Mesodermal cell (in vitro differentiated cells): ENCODE data around the gene ARNT2.

Source experiments
- H3K27ac ChIP-seq: 2 replicates; pipeline ENCODE4 v1.7.0; 2013; ENCODE audit warnings: mild to moderate bottlenecking, low read depth, low read length, moderate library complexity; ENCODE audit not compliant: severe bottlenecking
- H3K36me3 ChIP-seq: 2 replicates; pipeline ENCODE4 v1.7.1; 2013; ENCODE audit warnings: mild to moderate bottlenecking, low read length, moderate library complexity; ENCODE audit not compliant: control insufficient read depth, insufficient read depth
- H3K4me1 ChIP-seq: one replicate; pipeline ENCODE4 v1.7.1; 2013; ENCODE audit warnings: mild to moderate bottlenecking, low read length; ENCODE audit not compliant: insufficient read depth, control insufficient read depth, poor library complexity, severe bottlenecking
- H3K4me3 ChIP-seq: 2 replicates; pipeline ENCODE4 v1.7.0; 2013; ENCODE audit warnings: low read length, control low read depth, mild to moderate bottlenecking; ENCODE audit not compliant: insufficient read depth, poor library complexity, severe bottlenecking; ENCODE audit errors: extremely low read depth
- H3K9me3 ChIP-seq: 2 replicates; pipeline ENCODE4 v1.7.1; 2013; ENCODE audit warnings: mild to moderate bottlenecking, low read length, moderate library complexity; ENCODE audit not compliant: control insufficient read depth
- WGBS, 2 experiments: methylation state at CpG; one replicate each; pipeline ENCODE4 v1.1.5; 2013; ENCODE audit warnings: missing lambda C conversion rate in 2 of 2; ENCODE audit not compliant: insufficient coverage in 2 of 2; 5-methylcytosine and 5-hydroxymethylcytosine counted together

Gene ARNT2

DNA sequence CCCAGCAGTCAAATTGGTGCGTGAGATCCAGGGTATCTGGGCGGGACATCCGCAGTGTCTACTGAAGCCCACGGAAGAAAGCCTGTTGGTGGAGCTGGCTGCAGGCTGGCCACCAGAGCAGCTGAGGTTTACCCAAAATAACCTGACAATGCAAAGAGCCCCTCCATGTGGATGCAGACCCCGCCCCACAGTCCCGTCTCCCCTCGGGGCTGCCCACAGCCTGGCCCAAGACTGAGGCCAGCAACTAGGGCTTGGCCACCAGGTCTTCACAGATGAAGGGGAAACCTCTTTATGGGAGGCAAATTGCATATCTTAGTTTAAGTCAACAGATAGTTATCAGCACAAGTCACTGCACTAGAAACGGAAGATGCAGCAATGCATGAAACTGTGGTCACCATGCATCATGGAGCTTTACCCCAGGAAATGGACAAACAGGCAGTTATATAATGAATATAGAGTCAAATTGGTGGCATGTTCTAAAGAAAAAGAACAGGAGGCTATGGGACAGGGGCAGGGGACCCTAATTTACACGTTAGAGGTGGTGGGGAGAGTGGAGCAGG lies 86.3 kb downstream of the ARNT2 start:
- Histone ChIP-seq H3K27ac (no peak overlapping the region), H3K4me3 (no peak overlapping the region), H3K9me3 (no peaks in the 10 kb centered on the region), H3K4me1 (peaks cover 37% of the 10 kb centered on the region), H3K36me3 (no peaks in the 10 kb centered on the region)
- whole genome bisulfite sequencing, 2 experiments, result 88% methylated on average over 9 of the region's 9 CpGs

DNA sequence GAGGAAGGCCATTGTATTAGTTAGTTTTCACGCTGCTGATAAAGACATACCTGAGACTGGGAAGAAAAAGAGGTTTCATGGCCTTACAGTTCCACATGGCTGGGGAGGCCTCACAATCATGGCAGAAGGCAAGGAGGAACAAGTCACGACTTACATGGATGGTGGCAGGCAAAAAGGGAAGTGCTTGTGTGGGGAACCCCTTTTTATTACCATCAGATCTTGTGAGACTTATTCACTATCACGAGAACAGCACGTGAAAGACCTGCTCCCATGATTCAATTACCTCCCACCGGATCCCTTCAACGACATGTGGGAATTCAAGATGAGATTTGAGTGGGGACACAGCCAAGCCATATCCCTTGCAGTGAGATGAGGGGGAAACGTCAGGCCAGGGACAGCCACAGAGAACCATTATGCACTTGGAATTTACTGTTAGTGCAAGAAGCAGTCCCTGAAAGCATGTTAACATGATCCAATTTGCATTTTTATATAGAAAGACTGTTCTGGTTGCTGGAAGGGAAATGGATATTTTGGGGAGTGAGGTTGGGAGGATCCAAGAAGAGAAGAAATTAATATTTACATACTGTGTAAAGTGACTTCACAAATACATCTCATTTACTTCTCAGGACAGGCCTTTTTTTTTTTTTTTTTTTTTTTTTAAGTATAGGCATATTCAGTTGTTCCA lies 87.1 kb downstream of the ARNT2 start:
- Histone ChIP-seq H3K4me3 (no peak overlapping the region), H3K27ac (no peak overlapping the region), H3K9me3 (no peaks in the 10 kb centered on the region), H3K4me1 (peaks cover 37% of the 10 kb centered on the region), H3K36me3 (no peaks in the 10 kb centered on the region)
- 88 to 98% methylated on average over 5 to 7 of the region's 7 CpGs for WGBS, 2 experiments

DNA sequence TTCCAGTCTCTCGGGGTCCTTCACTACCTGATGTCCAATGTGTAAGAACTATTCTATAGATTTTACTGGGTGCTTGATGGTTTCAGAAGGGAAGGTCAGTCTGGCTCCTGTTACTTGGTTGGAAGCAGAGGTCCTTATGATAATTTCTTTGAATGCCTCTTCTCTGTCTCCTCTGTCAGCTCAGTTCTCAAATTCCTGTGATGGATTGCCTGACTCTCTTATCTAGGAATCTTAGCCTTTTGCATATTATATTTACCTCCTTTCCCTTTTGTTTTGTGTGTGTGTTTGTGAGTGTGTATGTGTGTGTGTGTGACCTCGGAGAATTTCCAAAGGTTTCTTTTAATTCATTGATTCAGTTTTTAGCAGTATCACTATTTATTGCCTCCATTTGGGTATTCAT lies 88.2 kb downstream of the ARNT2 start:
- no peak overlapping the region for H3K4me3 ChIP-seq
- peaks cover 37% of the 10 kb centered on the region for H3K4me1 ChIP-seq
- no CpG with 5 or more reads among the region's 2 CpGs for WGBS, 2 experiments
- H3K36me3 ChIP-seq, result no peaks in the 10 kb centered on the region
- no peaks in the 10 kb centered on the region for H3K9me3 ChIP-seq
- no peak overlapping the region for H3K27ac ChIP-seq

DNA sequence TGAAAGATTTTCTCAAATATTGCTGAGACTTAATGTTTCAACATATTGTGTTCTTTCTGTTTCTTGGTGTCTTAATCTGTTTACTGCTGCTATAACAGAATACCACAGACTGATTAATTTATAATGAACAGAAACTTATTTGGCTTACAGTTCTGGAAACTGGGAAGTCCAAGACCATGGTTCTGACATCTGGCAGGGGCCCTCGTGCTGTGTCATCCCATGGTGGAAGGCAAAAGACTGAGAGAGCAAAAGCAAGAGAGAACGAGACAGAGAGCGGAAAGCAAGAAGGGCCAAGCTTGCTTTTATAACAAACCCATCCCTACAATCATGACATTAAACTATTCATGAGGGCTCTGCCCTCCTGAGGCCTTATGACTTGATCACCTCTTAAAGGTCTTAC lies 88.7 kb downstream of the ARNT2 start:
- no peaks in the 10 kb centered on the region for H3K36me3 ChIP-seq
- H3K4me1 ChIP-seq, result peaks cover 37% of the 10 kb centered on the region
- H3K4me3 ChIP-seq, result no peak overlapping the region
- H3K27ac ChIP-seq, result no peak overlapping the region
- H3K9me3 ChIP-seq, result no peaks in the 10 kb centered on the region
- 83 to 93% methylated on average over 1 to 2 of the region's 3 CpGs for WGBS, 2 experiments

DNA sequence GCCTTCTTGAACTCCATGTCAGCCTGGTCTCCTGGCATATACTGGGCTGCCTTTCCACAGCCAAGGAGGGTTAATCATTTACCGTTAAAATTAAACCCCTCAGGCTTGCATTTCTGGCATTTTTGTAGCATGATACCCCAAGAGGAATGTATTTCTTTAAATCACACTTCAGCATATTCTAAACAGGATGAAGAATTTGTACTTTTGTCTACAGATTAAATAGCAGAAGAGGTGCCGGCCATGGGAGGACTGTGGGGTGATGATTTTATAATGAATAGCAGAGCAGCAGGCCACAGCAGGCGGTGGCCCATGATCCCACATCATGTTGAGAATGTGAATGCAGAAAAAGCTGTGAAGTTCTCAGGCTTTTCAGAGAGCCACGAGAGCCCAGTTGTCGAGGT lies 90.2 kb downstream of the ARNT2 start:
- Histone ChIP-seq H3K9me3 (no peaks in the 10 kb centered on the region), H3K27ac (peak overlapping the region; percentile 62), H3K4me1 (peaks cover 33% of the 10 kb centered on the region), H3K4me3 (no peak overlapping the region), H3K36me3 (no peaks in the 10 kb centered on the region)
- 80 to 82% methylated on average over 4 to 5 of the region's 5 CpGs for WGBS, 2 experiments

DNA sequence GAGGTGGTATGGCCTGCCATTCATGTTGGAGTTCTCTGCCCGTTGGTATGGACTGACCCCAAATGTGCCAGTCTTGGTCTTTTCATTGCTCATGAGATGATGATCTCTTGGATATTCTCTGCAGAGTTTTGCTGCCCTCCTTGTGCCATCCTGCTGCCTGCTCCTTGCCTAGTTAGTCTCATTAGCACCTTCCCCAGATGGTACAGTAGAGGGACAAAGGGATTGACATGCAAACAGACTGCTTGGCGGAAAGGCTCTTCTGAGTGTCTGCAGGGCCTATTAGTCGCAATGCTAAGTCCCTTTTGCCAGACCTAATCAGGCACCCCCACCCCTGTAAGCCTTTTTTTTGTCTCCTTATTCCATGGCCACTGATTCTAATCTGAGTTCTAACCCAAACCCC lies 90.6 kb downstream of the ARNT2 start:
- 84 to 97% methylated on average over 3 of the region's 3 CpGs for WGBS, 2 experiments
- Histone ChIP-seq H3K4me1 (peaks cover 33% of the 10 kb centered on the region), H3K27ac (peak overlapping the region; percentile 62), H3K36me3 (no peaks in the 10 kb centered on the region), H3K9me3 (no peaks in the 10 kb centered on the region), H3K4me3 (no peak overlapping the region)

DNA sequence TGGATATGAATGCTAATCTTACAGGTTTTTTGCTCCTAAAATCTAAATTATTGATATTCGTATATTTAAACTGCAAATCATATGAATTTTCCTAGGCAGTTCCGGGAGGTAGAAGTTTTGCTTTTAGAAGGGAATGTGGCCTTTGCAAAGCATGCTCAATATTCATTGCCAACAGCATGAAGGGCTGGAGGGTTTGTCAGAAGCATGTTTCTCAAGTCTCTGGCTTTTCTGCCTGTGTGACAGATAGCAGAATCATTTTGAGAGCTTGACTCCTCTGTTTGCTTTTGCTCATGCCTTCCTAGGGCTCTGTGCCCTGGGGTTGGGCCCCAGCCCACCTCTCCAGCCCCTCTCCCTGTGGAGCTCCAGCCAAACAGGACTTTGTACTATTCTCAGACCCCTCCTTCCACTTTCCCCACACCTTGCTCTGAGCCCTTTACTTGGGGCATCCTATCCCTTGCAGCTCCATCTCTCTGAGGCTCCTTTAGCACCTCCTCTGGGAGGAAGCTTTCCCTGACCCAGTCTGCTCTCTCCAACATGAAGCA lies 91.3 kb downstream of the ARNT2 start:
- Histone ChIP-seq H3K9me3 (no peaks in the 10 kb centered on the region), H3K4me1 (peaks cover 33% of the 10 kb centered on the region), H3K36me3 (no peaks in the 10 kb centered on the region), H3K4me3 (no peak overlapping the region), H3K27ac (no peak overlapping the region)
- WGBS, 2 experiments, result no CpG with 5 or more reads among the region's 2 CpGs

DNA sequence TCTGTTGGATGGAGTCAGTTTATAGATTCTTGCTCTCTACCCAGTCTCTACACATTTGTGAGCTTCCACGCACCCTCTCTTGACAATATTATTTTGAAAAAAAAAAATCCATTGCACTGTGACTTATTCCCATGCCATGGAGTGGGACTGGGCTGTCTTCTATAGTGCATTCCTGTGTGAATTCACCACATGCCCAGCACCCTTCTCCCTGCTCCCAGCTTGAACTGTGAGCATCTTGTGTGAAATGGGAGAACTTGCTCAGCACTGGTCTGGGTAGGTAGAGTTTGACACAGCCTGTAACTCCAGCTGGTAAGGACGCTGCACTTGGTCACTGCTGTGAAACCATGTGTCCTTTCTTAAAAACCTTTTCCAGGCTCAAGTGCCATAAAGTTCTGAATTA lies 91.9 kb downstream of the ARNT2 start:
- no peaks in the 10 kb centered on the region for H3K36me3 ChIP-seq
- H3K4me3 ChIP-seq, result no peak overlapping the region
- 75 to 100% methylated on average over 1 of the region's 2 CpGs for WGBS, 2 experiments
- H3K9me3 ChIP-seq, result no peaks in the 10 kb centered on the region
- peaks cover 33% of the 10 kb centered on the region for H3K4me1 ChIP-seq
- no peak overlapping the region for H3K27ac ChIP-seq

DNA sequence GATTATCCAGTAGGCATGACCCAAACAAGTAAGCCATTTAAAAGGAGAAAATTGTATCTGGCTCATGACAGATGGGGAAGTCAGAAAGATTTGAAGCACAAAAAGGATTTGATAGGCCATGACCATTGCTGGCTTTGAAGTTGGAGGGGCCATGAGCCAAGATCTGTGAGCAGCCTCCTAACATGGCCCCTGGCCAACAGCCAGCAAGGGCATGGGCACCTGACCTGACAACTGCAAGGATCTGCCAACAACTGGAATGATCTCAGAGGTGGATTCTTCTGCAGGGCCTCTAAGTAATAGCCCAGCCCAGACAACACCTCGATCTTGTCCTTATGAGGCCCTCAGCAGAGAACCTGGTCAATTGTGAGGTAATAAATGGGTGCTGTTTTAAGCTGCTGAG lies 93.0 kb downstream of the ARNT2 start:
- WGBS, 2 experiments, result 80 to 100% methylated on average over 1 of the region's 1 CpG

DNA sequence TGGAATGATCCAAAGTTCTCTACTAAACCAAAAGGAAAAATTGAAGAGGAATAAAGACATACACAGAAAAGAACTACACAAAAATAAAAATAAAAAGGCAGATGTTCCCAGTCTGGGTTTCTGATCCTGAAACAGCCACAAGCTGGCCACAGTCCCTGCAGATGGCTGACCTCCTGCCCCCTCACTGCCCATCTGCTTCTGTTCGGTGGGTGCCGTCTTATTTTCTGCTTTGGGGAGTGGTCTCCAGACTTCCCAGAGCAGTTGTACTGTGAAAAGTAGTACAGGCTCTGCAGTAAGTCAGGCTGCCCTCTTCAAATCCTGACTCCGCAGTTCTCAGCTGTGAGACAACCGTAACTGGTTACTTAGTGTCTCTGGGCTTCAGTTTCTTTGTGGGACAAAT lies 94.5 kb downstream of the ARNT2 start:
- H3K4me3 ChIP-seq, result no peak overlapping the region
- no peak overlapping the region for H3K27ac ChIP-seq
- no peaks in the 10 kb centered on the region for H3K9me3 ChIP-seq
- H3K36me3 ChIP-seq, result no peaks in the 10 kb centered on the region
- 54 to 64% methylated on average over 2 to 4 of the region's 4 CpGs for WGBS, 2 experiments
- peaks cover 19% of the 10 kb centered on the region for H3K4me1 ChIP-seq

More for the DNA sequence above, 93.0 kb downstream of the ARNT2 start:
- no peak overlapping the region for H3K27ac ChIP-seq
- peaks cover 33% of the 10 kb centered on the region for H3K4me1 ChIP-seq
- H3K4me3 ChIP-seq, result no peak overlapping the region
- H3K36me3 ChIP-seq, result no peaks in the 10 kb centered on the region
- no peaks in the 10 kb centered on the region for H3K9me3 ChIP-seq

DNA sequence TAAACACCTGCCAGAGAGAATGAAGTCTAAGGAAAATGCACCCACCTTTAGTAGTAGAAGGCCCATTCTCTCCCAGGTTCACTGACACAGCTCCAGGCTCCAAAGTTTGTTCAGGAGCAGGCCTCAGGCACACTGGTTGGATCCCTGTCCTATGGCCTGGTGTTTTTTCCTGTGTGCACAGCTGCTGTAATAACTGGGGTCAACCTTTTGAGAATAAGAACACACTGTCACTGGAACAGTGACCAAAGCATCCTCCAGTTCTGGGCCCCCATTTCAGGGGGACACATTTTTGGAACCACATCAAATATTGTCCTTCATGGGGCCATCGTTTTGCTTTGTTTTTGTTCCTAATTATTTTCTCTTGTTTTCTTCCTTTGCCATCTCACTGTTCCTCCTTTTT lies 95.8 kb downstream of the ARNT2 start:
- Histone ChIP-seq H3K4me3 (no peak overlapping the region), H3K9me3 (peaks cover 2% of the 10 kb centered on the region), H3K27ac (no peak overlapping the region), H3K36me3 (no peaks in the 10 kb centered on the region), H3K4me1 (peaks cover 6% of the 10 kb centered on the region)
- WGBS, 2 experiments, result 88 to 90% methylated on average over 1 of the region's 1 CpG
